OCI-LY3 (cell line): ENCODE data around the gene PSMD12.

Source experiments
- CTCF ChIP-seq: fragments of 200-600, 300-600 bp; sonication (generic); IDR thresholded peaks from 2 replicates; pipeline ENCODE4 v1.5.1; 2014; ENCODE audit warnings: antibody characterized with exemption, low read length, low read depth
- EZH2phosphoT487 ChIP-seq: fragments of 200-600 bp; shearing (Covaris generic); IDR thresholded peaks from 2 replicates; pipeline ENCODE4 v1.6.1; 2018; ENCODE audit warnings: antibody characterized with exemption, mixed run types, low read depth

GRCh38 chr17:67366193-67367157 lies at the start of gene PSMD12:
- TF ChIP-seq CTCF (no peak), EZH2phosphoT487 (no peak)
